NT2/D1 (cell line): ENCODE results near the gene NUDT1.

Source experiments
- DNase-seq: peaks from one replicate; pipeline ENCODE4 v3.0.0-alpha.2; 2011; ENCODE audit warnings: low read depth, low spot score
- H3K27me3 ChIP-seq: 2 replicates; pipeline ENCODE4 v1.6.0; 2011; ENCODE audit warnings: mild to moderate bottlenecking; ENCODE audit not compliant: insufficient read length, insufficient read depth
- H3K36me3 ChIP-seq: 2 replicates; pipeline ENCODE4 v1.6.1; 2011; ENCODE audit warnings: mild to moderate bottlenecking, low read length, mixed read lengths; ENCODE audit not compliant: insufficient read depth, insufficient read length
- H3K4me1 ChIP-seq: 2 replicates; pipeline ENCODE4 v1.5.1; 2011; ENCODE audit not compliant: insufficient read depth, insufficient read length
- H3K4me3 ChIP-seq: 2 replicates; pipeline ENCODE4 v1.5.1; 2011; ENCODE audit warnings: low read depth; ENCODE audit not compliant: insufficient read length
- H3K9ac ChIP-seq: 2 replicates; pipeline ENCODE4 v1.6.0; 2011; ENCODE audit warnings: low read depth; ENCODE audit not compliant: insufficient read length
- H3K9me3 ChIP-seq: 2 replicates; pipeline ENCODE4 v1.5.1; 2011; ENCODE audit warnings: mild to moderate bottlenecking, low read length; ENCODE audit not compliant: insufficient read depth
- SUZ12 ChIP-seq: IDR thresholded peaks from 2 replicates; pipeline ENCODE4 v1.6.1; 2011; ENCODE audit not compliant: insufficient read length, insufficient read depth; ENCODE audit errors: extremely low read depth
- YY1 ChIP-seq: IDR thresholded peaks from 2 replicates; pipeline ENCODE4 v1.6.1; 2011; ENCODE audit not compliant: insufficient read length, insufficient read depth
- ZNF274 ChIP-seq: IDR thresholded peaks from 2 replicates; pipeline ENCODE4 v1.6.1; 2011; ENCODE audit warnings: mild to moderate bottlenecking, low read depth, low read length

Gene NUDT1

GRCh38 chr7:2227699-2228098, 14.3 kb upstream of the NUDT1 start:
- DNase-seq: no peak
- Histone ChIP-seq H3K9me3 (no peaks in the 10 kb centered on the region), H3K36me3 (peaks cover 80% of the 10 kb centered on the region), H3K9ac (peak overlapping the region; percentile 23), H3K27me3 (no peaks in the 10 kb centered on the region), H3K4me1 (peaks cover 3% of the 10 kb centered on the region), H3K4me3 (no peak overlapping the region)
- TF ChIP-seq SUZ12: no peak
- TF ChIP-seq ZNF274: no peak
- TF ChIP-seq YY1: no peak

DNA sequence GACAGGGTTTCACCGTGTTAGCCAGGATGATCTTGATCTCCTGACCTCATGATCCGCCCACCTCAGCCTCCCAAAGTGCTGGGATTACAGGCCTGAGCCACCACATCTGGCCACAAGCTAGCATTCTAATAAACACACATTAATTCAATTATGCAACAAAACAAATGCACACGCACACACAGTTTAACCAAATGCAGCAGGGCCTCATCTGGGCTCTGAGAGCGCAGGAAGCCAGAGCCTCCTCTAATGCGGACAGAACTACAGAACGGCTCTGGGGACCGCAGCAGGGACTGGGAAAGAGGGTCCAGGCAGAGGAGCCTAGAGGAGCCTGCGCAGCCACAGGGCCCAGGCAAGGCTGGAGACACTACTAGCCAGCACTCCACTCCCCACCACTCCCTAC, 13.1 kb upstream of the NUDT1 start:
- DNase-seq: no peak
- H3K9me3 ChIP-seq: no peaks in the 10 kb centered on the region
- H3K36me3 ChIP-seq: peaks cover 70% of the 10 kb centered on the region
- H3K4me1 ChIP-seq: peaks cover 3% of the 10 kb centered on the region
- H3K4me3 ChIP-seq: no peak overlapping the region
- TF ChIP-seq YY1: no peak
- no peak for TF ChIP-seq SUZ12
- TF ChIP-seq ZNF274: no peak
- no peaks in the 10 kb centered on the region for H3K27me3 ChIP-seq
- no peak overlapping the region for H3K9ac ChIP-seq

DNA sequence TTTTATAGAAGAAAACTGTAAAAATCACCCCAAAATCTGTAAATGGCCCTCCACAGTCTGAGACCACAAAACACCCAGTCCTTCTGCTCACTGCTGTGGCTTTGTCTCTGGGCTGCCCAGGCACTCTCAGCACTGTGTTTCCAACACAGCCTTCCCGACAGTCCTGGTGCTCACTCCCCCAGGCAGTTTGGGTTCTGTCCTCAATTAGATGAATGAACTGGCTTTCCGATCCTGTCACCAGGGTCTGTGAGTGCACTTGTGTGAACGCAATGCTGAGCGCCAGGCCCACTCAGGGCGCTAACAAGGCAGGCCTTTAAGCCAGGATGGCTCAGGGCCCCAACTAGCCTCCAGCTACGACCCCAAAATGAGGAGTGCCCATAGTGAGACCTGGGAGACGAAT, 12.6 kb upstream of the NUDT1 start:
- H3K9ac ChIP-seq: no peak overlapping the region
- H3K36me3 ChIP-seq: peaks cover 70% of the 10 kb centered on the region
- no peak for DNase-seq
- no peak overlapping the region for H3K4me3 ChIP-seq
- H3K27me3 ChIP-seq: no peaks in the 10 kb centered on the region
- H3K9me3 ChIP-seq: no peaks in the 10 kb centered on the region
- TF ChIP-seq ZNF274 (no peak), YY1 (no peak), SUZ12 (no peak)
- H3K4me1 ChIP-seq: peaks cover 3% of the 10 kb centered on the region

- H3K9ac ChIP-seq: no peak overlapping the region
- no peak for TF ChIP-seq SUZ12
- TF ChIP-seq YY1: no peak
- no peak for TF ChIP-seq ZNF274
These were observed 11.8 kb upstream of the NUDT1 start for GRCh38 chr7:2230226-2230625.

DNA sequence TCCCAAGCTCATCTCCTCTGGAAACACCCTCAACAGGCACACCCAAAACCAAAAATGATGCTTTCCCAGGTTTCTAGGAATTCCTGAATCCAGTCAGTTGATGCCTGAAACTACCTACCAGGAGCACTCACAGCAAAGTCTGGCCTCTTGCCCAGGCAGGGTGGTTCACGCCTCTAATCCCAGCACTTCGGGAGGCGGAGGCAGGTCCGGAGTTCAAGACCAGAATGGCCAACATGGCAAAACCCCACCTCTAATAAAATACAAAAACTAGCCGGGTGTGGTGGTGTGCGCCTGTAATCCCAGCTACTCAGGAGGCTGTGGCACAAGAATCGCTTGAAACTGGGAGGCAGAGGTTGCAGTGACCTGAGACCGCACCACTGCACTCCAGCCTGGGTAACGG, 11.1 kb upstream of the NUDT1 start:
- Histone ChIP-seq H3K36me3 (peaks cover 70% of the 10 kb centered on the region), H3K9ac (no peak overlapping the region), H3K9me3 (no peaks in the 10 kb centered on the region), H3K4me3 (no peak overlapping the region), H3K4me1 (peaks cover 3% of the 10 kb centered on the region), H3K27me3 (no peaks in the 10 kb centered on the region)
- no peak for DNase-seq
- TF ChIP-seq SUZ12 (no peak), YY1 (no peak), ZNF274 (no peak)

More at GRCh38 chr7:2230226-2230625, 11.8 kb upstream of the NUDT1 start:
- H3K36me3 ChIP-seq: peaks cover 70% of the 10 kb centered on the region
- H3K9me3 ChIP-seq: no peaks in the 10 kb centered on the region
- H3K4me1 ChIP-seq: peaks cover 3% of the 10 kb centered on the region
- DNase-seq: no peak
- no peak overlapping the region for H3K4me3 ChIP-seq
- no peaks in the 10 kb centered on the region for H3K27me3 ChIP-seq

DNA sequence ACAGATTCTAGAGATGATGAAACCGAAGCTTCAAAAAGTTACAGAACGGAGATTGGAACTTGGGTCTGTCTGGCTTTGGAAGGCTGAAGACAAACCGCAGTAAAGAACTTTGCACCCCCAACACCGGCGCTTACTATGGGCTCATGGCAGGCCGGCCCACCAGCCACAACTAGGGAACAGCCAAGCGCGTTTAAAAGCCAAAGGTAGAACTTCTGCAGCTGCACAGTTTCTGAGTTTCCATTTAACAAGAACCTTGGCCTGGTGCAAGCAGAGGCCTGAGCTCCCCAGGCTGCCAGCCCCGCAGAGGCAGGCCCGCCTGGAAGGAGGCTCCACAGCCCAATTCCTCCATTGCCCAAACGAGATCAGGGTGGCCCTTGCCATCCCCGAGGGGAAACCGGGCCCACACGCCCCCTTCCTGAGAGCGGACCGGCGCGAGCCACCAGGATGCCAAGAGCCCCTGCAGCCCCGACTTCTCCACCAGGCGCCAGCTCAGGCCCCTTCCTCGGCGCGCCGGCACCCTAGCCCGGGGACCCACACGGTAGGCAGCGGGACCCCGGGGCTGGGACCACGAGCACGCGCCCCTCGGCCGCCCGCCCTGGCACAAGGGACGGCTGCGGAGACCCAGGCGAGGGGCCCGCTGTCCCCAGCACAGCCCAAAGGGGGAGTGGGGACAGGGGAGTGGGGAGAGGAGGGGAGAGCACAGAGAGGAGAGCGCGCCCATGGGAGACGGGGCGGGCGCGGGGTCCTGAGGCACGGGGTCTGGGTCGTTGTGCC, 9.8 kb upstream of the NUDT1 start:
- no peak for DNase-seq
- Histone ChIP-seq H3K36me3 (peaks cover 68% of the 10 kb centered on the region), H3K9ac (peak overlapping the region; percentile 89), H3K4me3 (peak overlapping the region; percentile 76), H3K4me1 (peaks cover 3% of the 10 kb centered on the region), H3K9me3 (no peaks in the 10 kb centered on the region), H3K27me3 (no peaks in the 10 kb centered on the region)
- no peak for TF ChIP-seq YY1
- TF ChIP-seq SUZ12: no peak
- TF ChIP-seq ZNF274: no peak

GRCh38 chr7:2232766-2233520, 9.1 kb upstream of the NUDT1 start, which contains the start of gene MAD1L1:
Gene MAD1L1, minus strand, starts transcription at chr7:2232945. Its CDS starts 2,812 bp downstream, at chr7:2230133.
- H3K36me3 ChIP-seq: peaks cover 68% of the 10 kb centered on the region
- peaks cover 3% of the 10 kb centered on the region for H3K4me1 ChIP-seq
- no peaks in the 10 kb centered on the region for H3K9me3 ChIP-seq
- peak within 1 kb of the TSS; percentile 89 for H3K9ac ChIP-seq
- no peaks in the 10 kb centered on the region for H3K27me3 ChIP-seq
- TF ChIP-seq YY1: no peak
- no peak for TF ChIP-seq SUZ12
- TF ChIP-seq ZNF274: no peak
- DNase-seq: peak; percentile 82
- peak within 1 kb of the TSS; percentile 76 for H3K4me3 ChIP-seq
